ENCODE results near the gene POLDIP2.

POLDIP2 gene

GRCh38 chr17:28327709-28328108, 29.6 kb downstream of the POLDIP2 start:
- H2AFZ ChIP-seq (ENCODE audit: low read depth, low read length), result no peak overlapping the region
- DNase-seq (no peak), ATAC-seq (ENCODE audit: insufficient read depth, low read depth) (no peak)
- TF ChIP-seq EZH2 (IDR thresholded peaks at IDR 0.05; ENCODE audit: borderline replicate concordance, low read depth, low read length, severe bottlenecking) (no peak), CTCF (IDR thresholded peaks at IDR 0.05; ENCODE audit: borderline replicate concordance, extremely low read depth, low read length, poor library complexity, severe bottlenecking) (no peak)
- no peaks in the 10 kb centered on the region for H3K27me3 ChIP-seq (ENCODE audit: insufficient read depth, low read length, poor library complexity)
- H4K20me1 ChIP-seq (ENCODE audit: insufficient read depth, low read length), result peaks cover 29% of the 10 kb centered on the region; the same call in 1 of the 2 replicates
- no peak overlapping the region for H3K27ac ChIP-seq (ENCODE audit: low read length)
- H3K4me3 ChIP-seq (ENCODE audit: low read depth in 1 of 2, low read length in 2 of 2), result no peak overlapping the region
- peaks cover 63% of the 10 kb centered on the region for H3K36me3 ChIP-seq (ENCODE audit: insufficient read depth, low read length)
- peaks cover 48% of the 10 kb centered on the region for H3K79me2 ChIP-seq (ENCODE audit: insufficient read depth, low read length)
- no peak overlapping the region for H3K9ac ChIP-seq (ENCODE audit: low read depth, low read length)
- no peak overlapping the region for H3K4me2 ChIP-seq (ENCODE audit: insufficient read depth, low read length)
- H3K9me3 ChIP-seq (ENCODE audit: insufficient read depth, low read length, severe bottlenecking), result no peaks in the 10 kb centered on the region
- H3K4me1 ChIP-seq (ENCODE audit: insufficient read depth, low read length), result peaks cover 2% of the 10 kb centered on the region; the same call in 1 of the 2 replicates

- H3K79me2 ChIP-seq (ENCODE audit: insufficient read depth, low read length), result peaks cover 53% of the 10 kb centered on the region
Measured at GRCh38 chr17:28327031-28327607, 30.2 kb downstream of the POLDIP2 start.

GRCh38 chr17:28326114-28326513, 31.2 kb downstream of the POLDIP2 start:
- DNase-seq (no peak), ATAC-seq (ENCODE audit: insufficient read depth, low read depth) (no peak)
- H3K36me3 ChIP-seq (ENCODE audit: insufficient read depth, low read length), result peaks cover 67% of the 10 kb centered on the region
- H3K9me3 ChIP-seq (ENCODE audit: insufficient read depth, low read length, severe bottlenecking), result no peaks in the 10 kb centered on the region
- H3K79me2 ChIP-seq (ENCODE audit: insufficient read depth, low read length), result peaks cover 61% of the 10 kb centered on the region
- H4K20me1 ChIP-seq (ENCODE audit: insufficient read depth, low read length), result peaks cover 36% of the 10 kb centered on the region; the same call in 1 of the 2 replicates
- H3K27ac ChIP-seq (ENCODE audit: low read length), result no peak overlapping the region
- H3K4me1 ChIP-seq (ENCODE audit: insufficient read depth, low read length), result peaks cover 15% of the 10 kb centered on the region
- TF ChIP-seq EZH2 (IDR thresholded peaks at IDR 0.05; ENCODE audit: borderline replicate concordance, low read depth, low read length, severe bottlenecking), result no peak
- TF ChIP-seq CTCF (IDR thresholded peaks at IDR 0.05; ENCODE audit: borderline replicate concordance, extremely low read depth, low read length, poor library complexity, severe bottlenecking), result no peak
- no peak overlapping the region for H3K4me3 ChIP-seq (ENCODE audit: low read depth in 1 of 2, low read length in 2 of 2)
- H3K9ac ChIP-seq (ENCODE audit: low read depth, low read length), result no peak overlapping the region
- no peaks in the 10 kb centered on the region for H3K27me3 ChIP-seq (ENCODE audit: insufficient read depth, low read length, poor library complexity)
- no peak overlapping the region for H2AFZ ChIP-seq (ENCODE audit: low read depth, low read length)
- H3K4me2 ChIP-seq (ENCODE audit: insufficient read depth, low read length), result no peak overlapping the region

More at GRCh38 chr17:28327031-28327607, 30.2 kb downstream of the POLDIP2 start:
- H3K4me3 ChIP-seq (ENCODE audit: low read depth in 1 of 2, low read length in 2 of 2), result no peak overlapping the region
- no peak overlapping the region for H3K4me2 ChIP-seq (ENCODE audit: insufficient read depth, low read length)
- no peaks in the 10 kb centered on the region for H3K27me3 ChIP-seq (ENCODE audit: insufficient read depth, low read length, poor library complexity)
- H3K36me3 ChIP-seq (ENCODE audit: insufficient read depth, low read length), result peaks cover 68% of the 10 kb centered on the region
- no peak overlapping the region for H2AFZ ChIP-seq (ENCODE audit: low read depth, low read length)
- ATAC-seq (ENCODE audit: insufficient read depth, low read depth) (no peak), DNase-seq (no peak)
- peaks cover 6% of the 10 kb centered on the region; the same call in 1 of the 2 replicates for H3K4me1 ChIP-seq (ENCODE audit: insufficient read depth, low read length)
- H3K9me3 ChIP-seq (ENCODE audit: insufficient read depth, low read length, severe bottlenecking), result no peaks in the 10 kb centered on the region
- H3K27ac ChIP-seq (ENCODE audit: low read length), result no peak overlapping the region
- peaks cover 29% of the 10 kb centered on the region; the same call in 1 of the 2 replicates for H4K20me1 ChIP-seq (ENCODE audit: insufficient read depth, low read length)
- no peak for TF ChIP-seq EZH2 (IDR thresholded peaks at IDR 0.05; ENCODE audit: borderline replicate concordance, low read depth, low read length, severe bottlenecking)
- no peak for TF ChIP-seq CTCF (IDR thresholded peaks at IDR 0.05; ENCODE audit: borderline replicate concordance, extremely low read depth, low read length, poor library complexity, severe bottlenecking)
- H3K9ac ChIP-seq (ENCODE audit: low read depth, low read length), result no peak overlapping the region
